OCI-LY1 (cell line): Measurements from ENCODE around the gene DPP6.

Experiments
- EZH2 ChIP-seq: fragments of 200-600 bp; sonication (generic), shearing (Covaris generic); IDR thresholded peaks from 2 replicates; pipeline ENCODE4 v1.8.0; 2017; ENCODE audit warnings: borderline replicate concordance, mixed run types, mild to moderate bottlenecking, antibody characterized with exemption, low read length, moderate library complexity, mixed read lengths
- TF ChIP-seq, protein P1 (sequence below): fragments of 200-600 bp; sonication (generic), shearing (Covaris generic); IDR thresholded peaks from 2 replicates; pipeline ENCODE4 v1.5.1; 2017; ENCODE audit warnings: mild to moderate bottlenecking, antibody characterized with exemption, low read length, moderate library complexity, mixed read lengths

DNA sequence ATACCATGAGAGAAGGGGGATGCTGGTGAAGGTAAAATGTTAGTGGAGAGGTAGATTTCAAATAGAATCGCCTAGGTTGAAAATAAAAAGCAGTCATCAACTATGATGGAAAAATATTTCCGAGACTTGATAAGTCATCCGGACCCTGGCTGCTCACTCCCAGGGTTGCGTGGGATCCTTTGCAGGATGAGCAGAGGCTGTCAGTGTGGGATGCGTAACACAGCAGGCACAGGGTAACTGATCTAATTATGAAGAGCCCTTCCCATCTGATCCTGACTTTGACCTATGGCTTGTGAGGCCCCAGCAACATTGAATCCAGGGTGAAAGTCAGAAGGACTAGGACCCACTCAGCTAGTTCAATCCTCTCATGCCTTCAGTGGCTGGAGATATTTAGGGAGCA lies 236.9 kb downstream of the DPP6 start:
- TF ChIP-seq, protein P1, sequence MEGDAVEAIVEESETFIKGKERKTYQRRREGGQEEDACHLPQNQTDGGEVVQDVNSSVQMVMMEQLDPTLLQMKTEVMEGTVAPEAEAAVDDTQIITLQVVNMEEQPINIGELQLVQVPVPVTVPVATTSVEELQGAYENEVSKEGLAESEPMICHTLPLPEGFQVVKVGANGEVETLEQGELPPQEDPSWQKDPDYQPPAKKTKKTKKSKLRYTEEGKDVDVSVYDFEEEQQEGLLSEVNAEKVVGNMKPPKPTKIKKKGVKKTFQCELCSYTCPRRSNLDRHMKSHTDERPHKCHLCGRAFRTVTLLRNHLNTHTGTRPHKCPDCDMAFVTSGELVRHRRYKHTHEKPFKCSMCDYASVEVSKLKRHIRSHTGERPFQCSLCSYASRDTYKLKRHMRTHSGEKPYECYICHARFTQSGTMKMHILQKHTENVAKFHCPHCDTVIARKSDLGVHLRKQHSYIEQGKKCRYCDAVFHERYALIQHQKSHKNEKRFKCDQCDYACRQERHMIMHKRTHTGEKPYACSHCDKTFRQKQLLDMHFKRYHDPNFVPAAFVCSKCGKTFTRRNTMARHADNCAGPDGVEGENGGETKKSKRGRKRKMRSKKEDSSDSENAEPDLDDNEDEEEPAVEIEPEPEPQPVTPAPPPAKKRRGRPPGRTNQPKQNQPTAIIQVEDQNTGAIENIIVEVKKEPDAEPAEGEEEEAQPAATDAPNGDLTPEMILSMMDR: no peak
- no peak for TF ChIP-seq EZH2
